ENCODE measurements around the gene RBM8A.

RBM8A gene

DNA sequence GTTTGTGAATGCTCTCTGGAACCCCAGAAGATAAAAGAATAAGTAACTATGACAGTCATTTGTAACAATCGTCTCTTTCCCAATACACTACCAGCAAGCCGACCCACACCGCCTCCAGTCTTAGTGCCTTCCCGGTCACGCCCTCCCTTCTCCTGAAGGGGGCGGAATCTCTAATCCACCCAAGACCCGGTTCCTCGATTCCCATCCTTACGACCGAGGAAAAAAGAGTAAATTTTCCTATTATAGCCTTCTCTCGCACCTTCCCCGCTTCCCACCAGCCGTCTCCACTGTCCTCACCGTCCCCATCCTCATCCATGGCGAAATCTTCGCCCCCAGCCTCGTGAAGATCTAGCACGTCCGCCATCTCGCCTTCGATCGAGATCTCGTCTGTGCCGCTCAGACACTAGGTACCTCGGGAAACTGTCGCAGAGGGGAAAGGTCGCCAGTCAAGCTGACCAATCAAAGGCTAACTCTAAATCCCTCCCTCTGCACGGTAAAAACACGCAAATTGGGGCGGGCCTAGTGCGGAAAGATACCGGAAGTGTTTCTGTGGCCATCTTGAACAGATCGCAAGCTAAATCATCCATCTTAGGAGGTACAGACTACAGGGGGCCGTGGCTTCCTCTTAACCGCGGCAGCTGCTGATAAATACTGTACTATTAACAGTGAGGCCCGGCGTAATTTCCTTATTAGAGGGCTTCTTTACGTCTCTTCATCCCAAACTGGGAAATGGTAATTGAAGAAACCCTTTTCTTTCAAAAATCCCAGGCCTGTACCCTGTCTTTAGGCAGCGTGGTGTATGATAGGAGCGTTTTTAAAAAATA, at the start of gene RBM8A:
TSS of gene RBM8A (minus strand) at position 422 of the 824 bp plus-strand sequence. CDS start at position 364, 58 bp downstream.
- peak; percentile 97 for DNase-seq (ENCODE audit: low read depth)
- TF ChIP-seq, protein P1, sequence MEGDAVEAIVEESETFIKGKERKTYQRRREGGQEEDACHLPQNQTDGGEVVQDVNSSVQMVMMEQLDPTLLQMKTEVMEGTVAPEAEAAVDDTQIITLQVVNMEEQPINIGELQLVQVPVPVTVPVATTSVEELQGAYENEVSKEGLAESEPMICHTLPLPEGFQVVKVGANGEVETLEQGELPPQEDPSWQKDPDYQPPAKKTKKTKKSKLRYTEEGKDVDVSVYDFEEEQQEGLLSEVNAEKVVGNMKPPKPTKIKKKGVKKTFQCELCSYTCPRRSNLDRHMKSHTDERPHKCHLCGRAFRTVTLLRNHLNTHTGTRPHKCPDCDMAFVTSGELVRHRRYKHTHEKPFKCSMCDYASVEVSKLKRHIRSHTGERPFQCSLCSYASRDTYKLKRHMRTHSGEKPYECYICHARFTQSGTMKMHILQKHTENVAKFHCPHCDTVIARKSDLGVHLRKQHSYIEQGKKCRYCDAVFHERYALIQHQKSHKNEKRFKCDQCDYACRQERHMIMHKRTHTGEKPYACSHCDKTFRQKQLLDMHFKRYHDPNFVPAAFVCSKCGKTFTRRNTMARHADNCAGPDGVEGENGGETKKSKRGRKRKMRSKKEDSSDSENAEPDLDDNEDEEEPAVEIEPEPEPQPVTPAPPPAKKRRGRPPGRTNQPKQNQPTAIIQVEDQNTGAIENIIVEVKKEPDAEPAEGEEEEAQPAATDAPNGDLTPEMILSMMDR (IDR thresholded peaks at IDR 0.05; ENCODE audit: control insufficient read depth, extremely low read depth, insufficient read depth), result peak; percentile 51

DNA sequence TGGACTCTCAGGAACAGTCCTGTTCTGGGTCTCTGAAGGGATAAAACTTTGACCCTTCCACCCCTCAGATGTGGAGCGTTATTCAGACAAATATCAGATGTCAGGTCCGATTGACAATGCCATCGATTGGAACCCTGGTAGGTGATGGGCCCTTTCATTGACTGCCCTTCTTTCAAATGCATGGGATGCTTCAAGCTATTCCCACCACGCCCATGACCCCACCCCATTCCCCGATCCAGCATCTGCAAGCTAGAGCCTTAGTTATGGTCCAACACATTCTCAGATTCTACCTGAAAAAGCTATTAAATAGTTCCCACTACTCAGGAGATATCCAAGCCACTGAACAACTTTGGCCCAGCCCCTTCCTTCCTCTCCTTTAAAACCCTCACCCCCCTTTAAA, 49.7 kb upstream of the RBM8A start:
- DNase-seq (ENCODE audit: low read depth), result no peak
- TF ChIP-seq, protein P1 (IDR thresholded peaks at IDR 0.05; ENCODE audit: control insufficient read depth, extremely low read depth, insufficient read depth), result no peak
- no peak overlapping the region for H3K4me3 ChIP-seq (ENCODE audit: low read depth, low read length)

More for the DNA sequence above, at the start of gene RBM8A:
- peak within 1 kb of the TSS; percentile 98 for H3K4me3 ChIP-seq (ENCODE audit: low read depth, low read length)

DNA sequence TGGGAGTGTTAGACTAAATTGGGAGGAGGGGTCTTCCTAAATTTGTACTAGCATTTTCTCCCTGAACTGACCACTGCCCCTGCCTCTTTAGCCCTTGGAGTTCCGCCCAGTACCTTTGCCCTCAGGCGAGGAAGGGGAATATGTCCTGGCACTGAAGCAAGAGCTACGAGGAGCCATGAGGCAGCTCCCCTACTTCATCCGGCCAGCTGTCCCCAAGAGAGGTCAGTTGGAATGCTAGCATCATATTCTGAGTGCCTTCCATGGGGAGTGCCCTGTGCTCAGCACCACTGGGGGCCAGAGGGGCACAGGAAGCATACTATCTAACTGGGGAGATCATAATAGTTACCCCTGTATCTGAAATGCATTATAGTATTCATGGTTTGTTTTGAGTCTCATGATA, 47.9 kb upstream of the RBM8A start:
- TF ChIP-seq, protein P1 (IDR thresholded peaks at IDR 0.05; ENCODE audit: control insufficient read depth, extremely low read depth, insufficient read depth), result no peak
- H3K4me3 ChIP-seq (ENCODE audit: low read depth, low read length), result no peak overlapping the region
- no peak for DNase-seq (ENCODE audit: low read depth)

DNA sequence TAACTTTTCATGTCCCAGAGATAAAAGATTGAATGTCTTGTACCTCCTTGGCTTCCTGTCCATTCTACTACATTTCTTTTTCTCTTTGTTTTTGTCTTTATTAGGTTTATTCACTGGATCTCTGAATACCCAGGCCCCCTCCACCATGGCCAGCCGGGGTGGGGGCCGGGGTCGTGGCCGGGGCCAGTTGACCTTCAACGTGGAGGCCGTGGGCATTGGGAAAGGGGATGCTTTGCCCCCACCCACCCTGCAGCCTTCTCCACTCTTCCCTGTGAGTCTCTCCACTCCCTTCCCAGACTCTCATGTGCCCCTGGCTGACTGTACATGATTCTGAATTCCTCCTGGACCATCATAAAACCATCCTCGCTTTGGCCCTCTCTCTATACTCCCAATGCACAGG, 47.4 kb upstream of the RBM8A start:
- H3K4me3 ChIP-seq (ENCODE audit: low read depth, low read length), result no peak overlapping the region
- DNase-seq (ENCODE audit: low read depth), result no peak
- TF ChIP-seq, protein P1 (IDR thresholded peaks at IDR 0.05; ENCODE audit: control insufficient read depth, extremely low read depth, insufficient read depth), result no peak

DNA sequence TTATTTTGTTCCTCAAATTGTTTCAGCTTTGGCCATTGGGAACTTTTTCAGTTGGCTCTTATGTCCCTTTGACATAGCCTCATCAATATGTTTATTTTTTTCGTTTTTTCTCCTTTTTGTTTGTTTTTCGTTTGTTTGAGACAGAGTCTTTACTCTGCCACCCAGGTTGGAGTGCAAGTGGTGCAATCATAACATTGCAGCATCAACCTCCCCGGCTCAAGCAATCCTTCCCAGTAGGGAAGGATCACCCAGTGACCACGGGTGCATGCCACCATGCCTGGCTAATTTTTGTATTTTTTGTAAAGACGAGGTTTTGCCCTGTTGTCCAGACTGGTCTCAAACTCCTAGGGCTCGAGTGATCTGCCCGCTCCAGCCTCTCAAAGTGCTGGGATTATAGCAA, 45.3 kb upstream of the RBM8A start:
- TF ChIP-seq, protein P1 (IDR thresholded peaks at IDR 0.05; ENCODE audit: control insufficient read depth, extremely low read depth, insufficient read depth), result no peak
- no peak for DNase-seq (ENCODE audit: low read depth)
- no peak overlapping the region for H3K4me3 ChIP-seq (ENCODE audit: low read depth, low read length)

DNA sequence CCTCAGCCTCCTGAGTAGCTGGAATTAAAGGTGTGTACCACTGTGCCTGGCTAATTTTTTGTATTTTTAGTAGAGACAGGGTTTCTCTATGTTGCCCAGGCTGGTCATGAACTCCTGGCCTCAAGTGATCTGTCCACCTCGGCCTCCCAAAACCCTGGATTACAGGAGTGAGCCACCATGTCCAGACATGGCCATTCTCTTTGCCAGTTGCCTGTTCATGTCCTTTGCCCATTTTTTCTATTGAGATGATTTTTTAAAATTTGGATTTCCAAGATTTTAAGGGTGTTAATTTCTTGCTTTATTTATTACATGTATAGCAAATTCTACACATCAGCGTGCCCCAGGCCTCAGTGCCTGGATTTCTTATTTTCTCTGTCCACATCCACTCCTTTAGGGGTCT, 40.0 kb upstream of the RBM8A start:
- no peak for DNase-seq (ENCODE audit: low read depth)
- TF ChIP-seq, protein P1 (IDR thresholded peaks at IDR 0.05; ENCODE audit: control insufficient read depth, extremely low read depth, insufficient read depth), result no peak
- H3K4me3 ChIP-seq (ENCODE audit: low read depth, low read length), result no peak overlapping the region
